Pericardium fibroblast (primary cell): Measurements from ENCODE around the gene NAGLU. TPM values are rescaled to one million over a fixed set of nuclear protein-coding genes. Genes with fewer than 3 reads are reported as not detected.

Experiments used
- total RNA-seq: library from RNA; depleted of rRNA; stranded (reverse); fragments of >200 nt; gene quantifications from 2 replicates; pipeline ENCODE4 v1.2.3, GENCODE V29; 2015

The NAGLU gene
- total RNA-seq, result 60.7 and 96.4 TPM in 2 replicates

GRCh38 chr17:42536048-42536371, at the start of gene NAGLU:
Gene NAGLU, plus strand, starts transcription at chr17:42536241. Its CDS starts 32 bp downstream, at chr17:42536273.

GRCh38 chr17:42552736-42553135, 16.7 kb downstream of the NAGLU start, which contains the start of gene HSD17B1:
Gene HSD17B1, plus strand, starts transcription at chr17:42552923. Its CDS starts 11 bp downstream, at chr17:42552934.

DNA sequence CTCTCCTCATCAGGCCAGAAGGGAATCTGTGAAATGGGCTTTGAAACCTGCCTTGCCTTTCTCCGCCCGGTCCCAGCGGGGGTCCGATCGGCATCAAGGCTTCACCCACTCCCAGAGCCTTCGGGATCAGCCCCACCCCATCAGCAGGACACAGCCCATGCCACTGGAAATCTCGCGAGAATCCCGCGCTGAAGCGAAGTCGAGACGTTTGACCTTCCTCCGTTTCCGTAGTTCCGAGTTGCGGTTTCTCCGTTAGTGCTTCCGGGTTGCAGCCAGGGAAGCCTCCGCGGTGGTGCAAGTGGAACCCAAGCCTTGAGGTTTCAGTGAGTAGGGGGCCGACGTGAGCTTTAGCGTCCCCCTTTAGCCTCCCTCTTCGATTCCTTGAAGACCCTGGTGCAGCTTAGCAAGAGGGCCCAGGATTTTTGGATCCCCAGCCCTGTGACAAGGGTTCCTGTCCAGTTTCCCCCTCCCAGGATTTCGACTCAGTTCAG, 25.9 kb downstream of the NAGLU start, which contains the start of gene COASY:
COASY (plus strand) TSS at position 252 of the 491 bp plus-strand sequence. CDS start 475 bp downstream, outside the sequence.

GRCh38 chr17:42566883-42567573, 31.0 kb downstream of the NAGLU start, which contains the start of gene MLX:
Gene MLX, plus strand, starts transcription at chr17:42567100. Its CDS starts 25 bp downstream, at chr17:42567125.

GRCh38 chr17:42577532-42578281, 41.7 kb downstream of the NAGLU start, which contains the start of gene PSMC3IP:
Gene PSMC3IP, minus strand, starts transcription at chr17:42577729. Its CDS starts 43 bp downstream, at chr17:42577686.

Other genes with a start within 250 kb of the NAGLU start
- 28.2 and 31.7 TPM in 2 replicates for gene STAT5A, start 247.7 kb upstream of the NAGLU start, total RNA-seq
- gene STAT3, start 147.8 kb upstream of the NAGLU start, total RNA-seq, result 110 and 130 TPM in 2 replicates
- 510 and 922 TPM in 2 replicates for gene CAVIN1, start 113.0 kb upstream of the NAGLU start, total RNA-seq
- gene ATP6V0A1, start 77.4 kb upstream of the NAGLU start, total RNA-seq, result 19.4 and 23.2 TPM in 2 replicates
- gene HSD17B1, start 16.7 kb downstream of the NAGLU start, total RNA-seq, result 4.0 and 4.9 TPM in 2 replicates
- gene COASY, start 25.9 kb downstream of the NAGLU start, total RNA-seq, result 28.9 and 30.2 TPM in 2 replicates
- gene MLX, start 30.9 kb downstream of the NAGLU start, total RNA-seq, result 32.6 and 34.0 TPM in 2 replicates
- 1.9 and 2.5 TPM in 2 replicates for gene PSMC3IP, start 41.5 kb downstream of the NAGLU start, total RNA-seq
- gene RETREG3, start 73.1 kb downstream of the NAGLU start, total RNA-seq, result 38.4 and 42.7 TPM in 2 replicates
- 21.0 and 35.8 TPM in 2 replicates for gene TUBG1, start 73.4 kb downstream of the NAGLU start, total RNA-seq
- 17.1 and 17.2 TPM in 2 replicates for gene TUBG2, start 123.0 kb downstream of the NAGLU start, total RNA-seq
- gene PLEKHH3, start 140.8 kb downstream of the NAGLU start, total RNA-seq, result 40.7 and 42.5 TPM in 2 replicates
- 2.8 and 3.4 TPM in 2 replicates for gene CCR10, start 145.6 kb downstream of the NAGLU start, total RNA-seq
- gene CNTNAP1, start 146.3 kb downstream of the NAGLU start, total RNA-seq, result 32.9 and 37.9 TPM in 2 replicates
- gene EZH1, start 208.8 kb downstream of the NAGLU start, total RNA-seq, result 11.3 TPM in 2 replicates
- gene RAMP2, start 225.0 kb downstream of the NAGLU start, total RNA-seq, result 5.3 and 6.3 TPM in 2 replicates
- 68.3 and 71.2 TPM in 2 replicates for gene VPS25, start 237.2 kb downstream of the NAGLU start, total RNA-seq
- 2.0 and 3.9 TPM in 2 replicates for gene WNK4, start 244.4 kb downstream of the NAGLU start, total RNA-seq